ENCODE data around the gene ADAMTS8. TPM values are rescaled to one million over a fixed set of nuclear protein-coding genes. Genes with fewer than 3 reads are reported as not detected.

The ADAMTS8 gene
- total RNA-seq, 1 experiment from 2014 or later = not detected

DNA sequence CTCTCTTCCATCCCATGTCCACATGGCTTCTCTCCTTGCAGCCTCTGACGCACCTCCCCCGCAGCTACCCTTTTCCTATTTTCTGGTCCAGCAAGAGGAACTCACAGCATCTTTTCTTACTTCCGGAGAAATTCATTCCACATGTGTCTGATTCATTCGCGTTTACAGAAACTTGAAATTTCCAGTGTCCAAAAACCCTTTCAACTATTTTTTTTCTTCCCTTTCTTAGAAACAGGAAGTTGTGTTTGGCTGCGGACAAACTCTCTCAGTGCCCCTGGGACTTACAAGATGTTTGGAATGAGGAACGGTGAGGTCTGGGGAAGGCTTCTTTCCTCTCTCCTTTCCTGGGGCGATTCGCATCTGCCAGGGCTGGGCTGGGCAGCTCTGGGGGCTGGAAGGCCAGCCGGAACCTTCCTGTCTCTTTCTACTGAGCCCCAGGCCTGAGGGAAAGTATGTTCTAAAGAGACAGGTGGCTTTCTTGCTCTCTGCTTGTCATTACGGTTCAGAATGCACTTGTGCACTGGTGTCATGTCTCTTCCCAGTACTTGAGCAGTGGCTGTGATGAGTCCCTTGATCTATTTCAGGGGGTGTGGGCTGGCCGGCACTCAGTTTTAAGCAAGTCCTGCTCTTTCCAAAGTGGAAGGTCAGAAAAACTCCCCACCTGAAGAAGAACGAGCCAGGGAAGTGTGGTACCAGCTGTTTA lies 27.5 kb downstream of the ADAMTS8 start:
- Histone ChIP-seq H3K4me1 (ENCODE audit: insufficient read depth, low read length) (peaks cover 15% of the 10 kb centered on the region), H3K27me3 (ENCODE audit: low read length) (peaks cover 8% of the 10 kb centered on the region; the same call in 1 of the 2 replicates), H3K9ac (ENCODE audit: low read length) (no peak overlapping the region)

DNA sequence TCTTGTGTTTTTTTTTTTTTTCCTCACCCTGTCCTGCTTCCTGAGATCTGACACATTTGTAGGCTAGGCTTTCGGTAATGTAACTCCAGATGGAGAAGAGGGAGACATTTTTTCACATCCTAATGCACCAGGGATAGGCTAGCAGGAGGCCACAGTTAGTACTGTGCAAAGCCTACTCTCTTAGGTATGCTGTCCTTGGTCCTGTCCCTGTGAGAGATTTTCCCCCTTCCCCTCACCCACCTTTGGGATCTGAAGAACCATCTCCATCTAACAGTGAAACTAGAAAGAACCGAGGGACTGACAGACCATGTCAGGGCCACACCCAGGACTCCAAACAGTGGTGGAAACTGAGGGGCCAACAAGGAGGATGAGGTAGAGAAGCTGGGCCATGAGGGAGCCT lies 29.2 kb downstream of the ADAMTS8 start:
- intact Hi-C loops (cut with micrococcal nuclease) = no loop called here
- no peaks in the 10 kb centered on the region for H3F3A ChIP-seq (ENCODE audit: low read length, unreplicated experiment)
- H3K36me3 ChIP-seq (ENCODE audit: low read depth, low read length) = no peaks in the 10 kb centered on the region
- BruUV-seq (replicated peaks) = no TSS peak
- no peak overlapping the region for H3K4me3 ChIP-seq (ENCODE audit: low read length)
- DNase-seq (no peak), ATAC-seq (no peak)
- H2AFZ ChIP-seq (ENCODE audit: low read length) = no peak overlapping the region
- H3K27me3 ChIP-seq (ENCODE audit: low read length) = peaks cover 14% of the 10 kb centered on the region; the same call in 1 of the 2 replicates
- no peaks in the 10 kb centered on the region for H3K9me3 ChIP-seq (ENCODE audit: low read length)
- H3K79me2 ChIP-seq (ENCODE audit: low read length) = no peaks in the 10 kb centered on the region
- H3K4me2 ChIP-seq (ENCODE audit: low read length) = no peak overlapping the region
- no peak for TF ChIP-seq EZH2phosphoT487 (IDR thresholded peaks at IDR 0.05; ENCODE audit: borderline replicate concordance, low read length)
- TF ChIP-seq EZH2 (IDR thresholded peaks at IDR 0.05; ENCODE audit: low read length, unreplicated experiment) = no peak
- TF ChIP-seq, protein P1, sequence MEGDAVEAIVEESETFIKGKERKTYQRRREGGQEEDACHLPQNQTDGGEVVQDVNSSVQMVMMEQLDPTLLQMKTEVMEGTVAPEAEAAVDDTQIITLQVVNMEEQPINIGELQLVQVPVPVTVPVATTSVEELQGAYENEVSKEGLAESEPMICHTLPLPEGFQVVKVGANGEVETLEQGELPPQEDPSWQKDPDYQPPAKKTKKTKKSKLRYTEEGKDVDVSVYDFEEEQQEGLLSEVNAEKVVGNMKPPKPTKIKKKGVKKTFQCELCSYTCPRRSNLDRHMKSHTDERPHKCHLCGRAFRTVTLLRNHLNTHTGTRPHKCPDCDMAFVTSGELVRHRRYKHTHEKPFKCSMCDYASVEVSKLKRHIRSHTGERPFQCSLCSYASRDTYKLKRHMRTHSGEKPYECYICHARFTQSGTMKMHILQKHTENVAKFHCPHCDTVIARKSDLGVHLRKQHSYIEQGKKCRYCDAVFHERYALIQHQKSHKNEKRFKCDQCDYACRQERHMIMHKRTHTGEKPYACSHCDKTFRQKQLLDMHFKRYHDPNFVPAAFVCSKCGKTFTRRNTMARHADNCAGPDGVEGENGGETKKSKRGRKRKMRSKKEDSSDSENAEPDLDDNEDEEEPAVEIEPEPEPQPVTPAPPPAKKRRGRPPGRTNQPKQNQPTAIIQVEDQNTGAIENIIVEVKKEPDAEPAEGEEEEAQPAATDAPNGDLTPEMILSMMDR (conservative IDR thresholded peaks at IDR 0.05; ENCODE audit: low read depth, low read length) = no peak
- H3K27ac ChIP-seq (ENCODE audit: low read length) = no peak overlapping the region
- H4K20me1 ChIP-seq (ENCODE audit: low read length) = no peaks in the 10 kb centered on the region
- CTCF ChIA-PET = no interaction called here
- no peak overlapping the region for H3K9ac ChIP-seq (ENCODE audit: low read length)
- H3K9me2 ChIP-seq (replicated peaks; ENCODE audit: low read length) = no peaks in the 10 kb centered on the region
- peaks cover 15% of the 10 kb centered on the region for H3K4me1 ChIP-seq (ENCODE audit: insufficient read depth, low read length)
- POLR2A ChIA-PET (ENCODE audit: unreplicated experiment) = no interaction called here

More for the DNA sequence above, 27.5 kb downstream of the ADAMTS8 start:
- no TSS peak for BruUV-seq (replicated peaks)
- Histone ChIP-seq H3K27ac (ENCODE audit: low read length) (no peak overlapping the region), H3F3A (ENCODE audit: low read length, unreplicated experiment) (no peaks in the 10 kb centered on the region), H4K20me1 (ENCODE audit: low read length) (no peaks in the 10 kb centered on the region), H3K4me3 (ENCODE audit: low read length) (no peak overlapping the region), H2AFZ (ENCODE audit: low read length) (no peak overlapping the region), H3K79me2 (ENCODE audit: low read length) (no peaks in the 10 kb centered on the region), H3K9me3 (ENCODE audit: low read length) (no peaks in the 10 kb centered on the region), H3K36me3 (ENCODE audit: low read depth, low read length) (no peaks in the 10 kb centered on the region), H3K4me2 (ENCODE audit: low read length) (no peak overlapping the region), H3K9me2 (replicated peaks; ENCODE audit: low read length) (no peaks in the 10 kb centered on the region)
- ATAC-seq = no peak
- TF ChIP-seq, protein P1 (conservative IDR thresholded peaks at IDR 0.05; ENCODE audit: low read depth, low read length) = no peak
- no peak for TF ChIP-seq EZH2phosphoT487 (IDR thresholded peaks at IDR 0.05; ENCODE audit: borderline replicate concordance, low read length)
- no peak for TF ChIP-seq EZH2 (IDR thresholded peaks at IDR 0.05; ENCODE audit: low read length, unreplicated experiment)
- ChIA-PET CTCF (no interaction called here), POLR2A (ENCODE audit: unreplicated experiment) (no interaction called here)
- DNase-seq = no peak
- intact Hi-C loops (cut with micrococcal nuclease) = no loop called here

DNA sequence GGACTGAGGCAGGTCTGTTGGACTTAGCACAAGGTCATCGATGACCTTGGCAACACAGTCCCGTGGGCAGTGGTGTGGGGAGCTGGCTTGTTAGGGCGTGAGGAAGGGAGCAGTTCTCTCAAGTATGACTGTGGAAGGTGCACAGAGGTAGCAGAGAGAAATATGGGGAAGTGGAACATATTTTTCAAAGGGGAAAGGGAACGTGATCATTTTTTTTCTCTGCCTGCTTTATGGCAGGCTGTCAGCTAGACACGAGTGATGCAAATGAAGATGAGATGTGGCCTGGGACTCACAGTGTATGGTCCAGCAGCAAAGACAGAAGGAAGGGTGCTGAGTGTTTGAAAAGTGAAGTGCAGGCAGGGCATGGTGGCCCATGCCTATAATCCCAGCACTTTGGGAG lies 30.6 kb downstream of the ADAMTS8 start:
- BruUV-seq (replicated peaks) = no TSS peak

More for the DNA sequence above, 30.6 kb downstream of the ADAMTS8 start:
- DNase-seq = no peak
- Histone ChIP-seq H2AFZ (ENCODE audit: low read length) (no peak overlapping the region), H3K79me2 (ENCODE audit: low read length) (no peaks in the 10 kb centered on the region), H3K9me2 (replicated peaks; ENCODE audit: low read length) (no peaks in the 10 kb centered on the region), H3K9me3 (ENCODE audit: low read length) (no peaks in the 10 kb centered on the region), H4K20me1 (ENCODE audit: low read length) (no peaks in the 10 kb centered on the region), H3K27ac (ENCODE audit: low read length) (no peak overlapping the region), H3K27me3 (ENCODE audit: low read length) (peaks cover 18% of the 10 kb centered on the region; the same call in 1 of the 2 replicates), H3K4me1 (ENCODE audit: insufficient read depth, low read length) (peaks cover 2% of the 10 kb centered on the region), H3K4me3 (ENCODE audit: low read length) (no peak overlapping the region), H3K36me3 (ENCODE audit: low read depth, low read length) (no peaks in the 10 kb centered on the region), H3F3A (ENCODE audit: low read length, unreplicated experiment) (no peaks in the 10 kb centered on the region), H3K9ac (ENCODE audit: low read length) (no peak overlapping the region), H3K4me2 (ENCODE audit: low read length) (no peak overlapping the region)
- TF ChIP-seq, protein P1 (conservative IDR thresholded peaks at IDR 0.05; ENCODE audit: low read depth, low read length) = no peak
- TF ChIP-seq EZH2 (IDR thresholded peaks at IDR 0.05; ENCODE audit: low read length, unreplicated experiment) (no peak), EZH2phosphoT487 (IDR thresholded peaks at IDR 0.05; ENCODE audit: borderline replicate concordance, low read length) (no peak)
- CTCF ChIA-PET = no interaction called here
- POLR2A ChIA-PET (ENCODE audit: unreplicated experiment) = no interaction called here
- ATAC-seq = no peak
- intact Hi-C loops (cut with micrococcal nuclease) = no loop called here

Data from PC-3 (cell line).